PC-3 (cell line): Measurements from ENCODE around the gene CLPTM1L. TPM values are rescaled to one million over a fixed set of nuclear protein-coding genes. Genes with fewer than 3 reads are reported as not detected.

Experiments used
- ATAC-seq: fragments of 200-7000 bp; cut with Tn5 transposase; 2 replicates; pipeline ENCODE4 v1.9.1; 2020; ENCODE audit warnings: mild to moderate bottlenecking, moderate library complexity
- BruUV-seq: library from RNA; stranded (reverse); fragments of 400-500 nt; replicated peaks from 2 replicates; lab custom pipeline; 2021; lab: Mats Ljungman, UMichigan
- CTCF ChIA-PET: fragments of 300-600 bp; sonication (Branson Sonifier 250); formaldehyde crosslinking; loops from one replicate; lab custom pipeline; 2022; ENCODE audit warnings: antibody characterized with exemption; lab: Charles Lee
- POLR2A ChIA-PET: fragments of 300-600 bp; sonication (Branson Sonifier 250); formaldehyde crosslinking; loops from one replicate; lab custom pipeline; 2022; ENCODE audit warnings: antibody characterized with exemption; ENCODE audit not compliant: unreplicated experiment; lab: Charles Lee
- DNase-seq: peaks from one replicate; pipeline ENCODE4 v3.0.0-alpha.2; 2015
- H2AFZ ChIP-seq: fragments of 300-600 bp; sonication (generic); 2 replicates; pipeline ENCODE4 v1.6.0; 2016; ENCODE audit warnings: antibody characterized with exemption, low read length
- H3F3A ChIP-seq: fragments of 300-600 bp; sonication (generic); one replicate; pipeline ENCODE4 v1.6.0; 2017; ENCODE audit warnings: antibody characterized with exemption, low read length, control low read depth, mild to moderate bottlenecking; ENCODE audit not compliant: unreplicated experiment
- H3K27ac ChIP-seq: fragments of 300-600 bp; sonication (generic); 2 replicates; pipeline ENCODE4 v1.5.1; 2016; ENCODE audit warnings: mild to moderate bottlenecking, low read length
- H3K27me3 ChIP-seq: fragments of 300-600 bp; sonication (generic); 2 replicates; pipeline ENCODE4 v1.6.1; 2016; ENCODE audit warnings: low read length, mixed read lengths
- H3K36me3 ChIP-seq: fragments of 300-600 bp; sonication (generic); 2 replicates; pipeline ENCODE4 v1.6.1; 2016; ENCODE audit warnings: low read depth, mixed run types, low read length, mixed read lengths
- H3K4me1 ChIP-seq: fragments of 300-600 bp; sonication (generic); 2 replicates; pipeline ENCODE4 v1.5.1; 2016; ENCODE audit warnings: low read length; ENCODE audit not compliant: insufficient read depth
- H3K4me2 ChIP-seq: fragments of 300-600 bp; sonication (generic); 2 replicates; pipeline ENCODE4 v1.6.0; 2016; ENCODE audit warnings: low read length
- H3K4me3 ChIP-seq: fragments of 300-600 bp; sonication (generic); 2 replicates; pipeline ENCODE4 v1.5.1; 2016; ENCODE audit warnings: mild to moderate bottlenecking, low read length, mixed read lengths
- H3K79me2 ChIP-seq: fragments of 300-600 bp; sonication (generic); 2 replicates; pipeline ENCODE4 v1.6.1; 2017; ENCODE audit warnings: low read length, mixed read lengths
- H3K9ac ChIP-seq: fragments of 300-600 bp; sonication (generic); 2 replicates; pipeline ENCODE4 v1.6.0; 2016; ENCODE audit warnings: mild to moderate bottlenecking, low read length
- H3K9me2 ChIP-seq: fragments of 300-600 bp; sonication (generic); replicated peaks from 2 replicates; pipeline ENCODE4 v1.6.1; 2016; ENCODE audit warnings: mixed run types, low read length, mixed read lengths
- H3K9me3 ChIP-seq: fragments of 300-600 bp; sonication (generic); 2 replicates; pipeline ENCODE4 v1.6.1; 2016; ENCODE audit warnings: low read length, mixed read lengths
- H4K20me1 ChIP-seq: fragments of 300-600 bp; sonication (generic); 2 replicates; pipeline ENCODE4 v1.6.1; 2016; ENCODE audit warnings: low read length, mixed read lengths
- EZH2 ChIP-seq: fragments of 300-600 bp; sonication (generic); IDR thresholded peaks from one replicate; pipeline ENCODE4 v1.6.1; 2017; ENCODE audit warnings: antibody characterized with exemption, mild to moderate bottlenecking, low read length; ENCODE audit not compliant: unreplicated experiment
- EZH2phosphoT487 ChIP-seq: fragments of 300-600 bp; sonication (generic); IDR thresholded peaks from 2 replicates; pipeline ENCODE4 v1.6.1; 2018; ENCODE audit warnings: mild to moderate bottlenecking, antibody characterized with exemption, low read length, borderline replicate concordance
- intact Hi-C: fragments of 100-400 bp; cut with micrococcal nuclease; formaldehyde crosslinking; loops from 2 replicates; pipeline ENCODE4 v1.9.0; 2023
- total RNA-seq: library from RNA; depleted of rRNA; stranded (reverse); fragments of >200 nt; gene quantifications from 2 replicates; pipeline ENCODE4 v1.2.3, GENCODE V29; 2014
- TF ChIP-seq, protein P1 (sequence below): fragments of 300-600 bp; sonication (generic); conservative IDR thresholded peaks from 2 replicates; pipeline ENCODE4 v1.5.1; 2017; ENCODE audit warnings: antibody characterized with exemption, low read depth, mild to moderate bottlenecking, low read length

CLPTM1L gene
- total RNA-seq, 1 experiment from 2014 or later: 463 TPM

DNA sequence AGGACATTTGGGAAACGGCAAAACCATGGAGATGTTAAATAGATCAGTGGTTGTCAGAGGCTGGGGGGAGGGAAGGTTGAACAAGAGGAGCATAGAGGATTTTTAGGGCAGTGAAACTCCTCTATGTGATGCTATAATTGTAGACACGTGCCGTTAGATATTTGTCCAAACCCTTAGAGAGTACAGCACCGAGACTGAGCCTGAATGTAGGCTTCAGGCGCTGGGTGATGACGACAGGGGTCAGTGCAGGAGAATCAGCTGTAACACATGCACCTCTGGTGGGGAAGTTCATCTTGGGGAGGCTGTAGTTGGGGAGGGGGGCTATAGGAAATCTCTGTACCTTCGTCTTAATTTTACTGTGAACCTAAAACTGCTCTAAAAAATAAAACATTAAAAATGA, 22.2 kb upstream of the CLPTM1L start:
- TF ChIP-seq EZH2: no peak
- TF ChIP-seq, protein P1, sequence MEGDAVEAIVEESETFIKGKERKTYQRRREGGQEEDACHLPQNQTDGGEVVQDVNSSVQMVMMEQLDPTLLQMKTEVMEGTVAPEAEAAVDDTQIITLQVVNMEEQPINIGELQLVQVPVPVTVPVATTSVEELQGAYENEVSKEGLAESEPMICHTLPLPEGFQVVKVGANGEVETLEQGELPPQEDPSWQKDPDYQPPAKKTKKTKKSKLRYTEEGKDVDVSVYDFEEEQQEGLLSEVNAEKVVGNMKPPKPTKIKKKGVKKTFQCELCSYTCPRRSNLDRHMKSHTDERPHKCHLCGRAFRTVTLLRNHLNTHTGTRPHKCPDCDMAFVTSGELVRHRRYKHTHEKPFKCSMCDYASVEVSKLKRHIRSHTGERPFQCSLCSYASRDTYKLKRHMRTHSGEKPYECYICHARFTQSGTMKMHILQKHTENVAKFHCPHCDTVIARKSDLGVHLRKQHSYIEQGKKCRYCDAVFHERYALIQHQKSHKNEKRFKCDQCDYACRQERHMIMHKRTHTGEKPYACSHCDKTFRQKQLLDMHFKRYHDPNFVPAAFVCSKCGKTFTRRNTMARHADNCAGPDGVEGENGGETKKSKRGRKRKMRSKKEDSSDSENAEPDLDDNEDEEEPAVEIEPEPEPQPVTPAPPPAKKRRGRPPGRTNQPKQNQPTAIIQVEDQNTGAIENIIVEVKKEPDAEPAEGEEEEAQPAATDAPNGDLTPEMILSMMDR: no peak
- no peak for TF ChIP-seq EZH2phosphoT487
- Histone ChIP-seq H3K4me2 (no peak overlapping the region), H3K9me3 (no peaks in the 10 kb centered on the region), H4K20me1 (no peaks in the 10 kb centered on the region), H3K9ac (no peak overlapping the region), H3K4me1 (no peaks in the 10 kb centered on the region), H3K9me2 (no peaks in the 10 kb centered on the region), H3K4me3 (no peak overlapping the region), H3K27me3 (peaks cover 80% of the 10 kb centered on the region), H2AFZ (no peak overlapping the region), H3K27ac (no peak overlapping the region), H3K36me3 (no peaks in the 10 kb centered on the region), H3F3A (no peaks in the 10 kb centered on the region), H3K79me2 (no peaks in the 10 kb centered on the region)
- CTCF ChIA-PET: no interaction called here
- no TSS peak for BruUV-seq
- ATAC-seq: no peak
- intact Hi-C loops: no loop called here
- DNase-seq: no peak
- POLR2A ChIA-PET: no interaction called here

- TF ChIP-seq EZH2: no peak
- TF ChIP-seq EZH2phosphoT487: no peak
- TF ChIP-seq, protein P1: no peak
- H3K9me2 ChIP-seq: no peaks in the 10 kb centered on the region
- peaks cover 78% of the 10 kb centered on the region for H3K27me3 ChIP-seq
- H3K27ac ChIP-seq: no peak overlapping the region
- BruUV-seq: no TSS peak
- no peak overlapping the region for H3K9ac ChIP-seq
- intact Hi-C loops: no loop called here
- no peak overlapping the region for H3K4me2 ChIP-seq
- POLR2A ChIA-PET: no interaction called here
- DNase-seq (no peak), ATAC-seq (no peak)
- H3K79me2 ChIP-seq: no peaks in the 10 kb centered on the region
- H3K36me3 ChIP-seq: no peaks in the 10 kb centered on the region
- no peak overlapping the region for H3K4me3 ChIP-seq
- H4K20me1 ChIP-seq: no peaks in the 10 kb centered on the region
- no peaks in the 10 kb centered on the region for H3K4me1 ChIP-seq
- H2AFZ ChIP-seq: no peak overlapping the region
- CTCF ChIA-PET: no interaction called here
- no peaks in the 10 kb centered on the region for H3K9me3 ChIP-seq
- H3F3A ChIP-seq: no peaks in the 10 kb centered on the region
Observed at GRCh38 chr5:1366514-1366913, 21.6 kb upstream of the CLPTM1L start.

- ATAC-seq: no peak
- H3K27me3 ChIP-seq: peaks cover 68% of the 10 kb centered on the region
- H3K4me3 ChIP-seq: no peak overlapping the region
- H3K4me1 ChIP-seq: no peaks in the 10 kb centered on the region
- DNase-seq: no peak
- H3K4me2 ChIP-seq: no peak overlapping the region
- no peaks in the 10 kb centered on the region for H3K79me2 ChIP-seq
- BruUV-seq: no TSS peak
- ChIA-PET POLR2A (no interaction called here), CTCF (no interaction called here)
- intact Hi-C loops: no loop called here
- H3K36me3 ChIP-seq: no peaks in the 10 kb centered on the region
- no peaks in the 10 kb centered on the region for H3K9me3 ChIP-seq
- H3K9ac ChIP-seq: no peak overlapping the region
- no peaks in the 10 kb centered on the region for H3K9me2 ChIP-seq
- no peaks in the 10 kb centered on the region for H4K20me1 ChIP-seq
- H3F3A ChIP-seq: no peaks in the 10 kb centered on the region
- TF ChIP-seq EZH2phosphoT487 (no peak), EZH2 (no peak)
- TF ChIP-seq, protein P1: no peak
- no peak overlapping the region for H3K27ac ChIP-seq
- no peak overlapping the region for H2AFZ ChIP-seq
Observed at GRCh38 chr5:1364211-1364610, 19.3 kb upstream of the CLPTM1L start.
